Measurements from ENCODE around the gene MAGI2. TPM values are rescaled to one million over a fixed set of nuclear protein-coding genes. Genes with fewer than 3 reads are reported as not detected.

Gene MAGI2
- total RNA-seq, 1 experiment from 2014 or later = 14.3 TPM

GRCh38 chr7:78862411-78862900, 591.0 kb downstream of the MAGI2 start:
- H3K27me3 Mint-ChIP-seq (ENCODE audit: low read depth) = no peaks in the 10 kb centered on the region; the same call in 1 of the 2 replicates
- no peak overlapping the region for H2AFZ ChIP-seq (ENCODE audit: low read length)
- H3K4me1 Mint-ChIP-seq = peaks cover 0 to 6% of the 10 kb centered on the region in 2 experiments; a peak in 2 of 4 replicates

More at GRCh38 chr7:78862411-78862900, 591.0 kb downstream of the MAGI2 start:
- H3K9me3 ChIP-seq (ENCODE audit: control insufficient read depth, low read depth, low read length) = no peaks in the 10 kb centered on the region
- no peaks in the 10 kb centered on the region for H3K79me1 ChIP-seq (ENCODE audit: insufficient read depth, low read depth, low read length, poor library complexity, severe bottlenecking)
- Mint-ChIP-seq H3K27ac (no peak overlapping the region), H3K4me3 (no peak overlapping the region), H3K36me3 (ENCODE audit: insufficient read depth in 1 of 3, low read depth in 3 of 3) (peaks cover 3 to 6% (median 5%) of the 10 kb centered on the region in 3 experiments; a peak in 4 of 7 replicates), H3K9me3 (peaks cover 3 to 6% of the 10 kb centered on the region in 2 experiments; a peak in 4 of 5 replicates)
- no peak overlapping the region for H2BK12ac ChIP-seq (ENCODE audit: insufficient read length, low read depth, low read length)
- no peak overlapping the region for H4K91ac ChIP-seq (ENCODE audit: insufficient read length, low read depth, low read length)
- no peak overlapping the region for H4K5ac ChIP-seq (ENCODE audit: insufficient read length, low read depth, low read length)
- H2AK5ac ChIP-seq (ENCODE audit: insufficient read length, low read length) = no peak overlapping the region
- no peak overlapping the region for H3K18ac ChIP-seq (ENCODE audit: insufficient read length, low read depth, low read length)
- no peak overlapping the region for H3K14ac ChIP-seq (ENCODE audit: insufficient read depth, low read length)
- H4K20me1 ChIP-seq (ENCODE audit: control insufficient read depth, insufficient read depth, insufficient read length) = no peaks in the 10 kb centered on the region
- H3K4me1 ChIP-seq (ENCODE audit: insufficient read depth, low read length) = no peaks in the 10 kb centered on the region
- H2BK20ac ChIP-seq (ENCODE audit: low read depth, low read length, poor library complexity, severe bottlenecking) = no peak overlapping the region
- TF ChIP-seq, protein P1, sequence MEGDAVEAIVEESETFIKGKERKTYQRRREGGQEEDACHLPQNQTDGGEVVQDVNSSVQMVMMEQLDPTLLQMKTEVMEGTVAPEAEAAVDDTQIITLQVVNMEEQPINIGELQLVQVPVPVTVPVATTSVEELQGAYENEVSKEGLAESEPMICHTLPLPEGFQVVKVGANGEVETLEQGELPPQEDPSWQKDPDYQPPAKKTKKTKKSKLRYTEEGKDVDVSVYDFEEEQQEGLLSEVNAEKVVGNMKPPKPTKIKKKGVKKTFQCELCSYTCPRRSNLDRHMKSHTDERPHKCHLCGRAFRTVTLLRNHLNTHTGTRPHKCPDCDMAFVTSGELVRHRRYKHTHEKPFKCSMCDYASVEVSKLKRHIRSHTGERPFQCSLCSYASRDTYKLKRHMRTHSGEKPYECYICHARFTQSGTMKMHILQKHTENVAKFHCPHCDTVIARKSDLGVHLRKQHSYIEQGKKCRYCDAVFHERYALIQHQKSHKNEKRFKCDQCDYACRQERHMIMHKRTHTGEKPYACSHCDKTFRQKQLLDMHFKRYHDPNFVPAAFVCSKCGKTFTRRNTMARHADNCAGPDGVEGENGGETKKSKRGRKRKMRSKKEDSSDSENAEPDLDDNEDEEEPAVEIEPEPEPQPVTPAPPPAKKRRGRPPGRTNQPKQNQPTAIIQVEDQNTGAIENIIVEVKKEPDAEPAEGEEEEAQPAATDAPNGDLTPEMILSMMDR (conservative IDR thresholded peaks at IDR 0.05) = no peak
- no peak overlapping the region for H3K4ac ChIP-seq (ENCODE audit: low read depth, low read length)
- no peak overlapping the region for H3T11ph ChIP-seq (ENCODE audit: low read length)
- H3K23ac ChIP-seq (ENCODE audit: insufficient read length, low read depth, low read length) = no peak overlapping the region
- H2BK15ac ChIP-seq (ENCODE audit: low read depth, low read length) = no peak overlapping the region
- DNase-seq = no peak
- no peaks in the 10 kb centered on the region for H3K27me3 ChIP-seq (ENCODE audit: insufficient read depth, low read length)
- H3K23me2 ChIP-seq (ENCODE audit: insufficient read length, low read depth, low read length, poor library complexity, severe bottlenecking) = no peaks in the 10 kb centered on the region
- WGBS (ENCODE audit: extremely low coverage, insufficient read length, low lambda C conversion rate) = no CpG with 5 or more reads among the region's 3 CpGs
- no peak overlapping the region for H3K27ac ChIP-seq (ENCODE audit: insufficient read length, low read depth, low read length)
- no peak overlapping the region for H2BK120ac ChIP-seq (ENCODE audit: low read depth, low read length, poor library complexity, severe bottlenecking)
- no peak overlapping the region for H2BK5ac ChIP-seq (ENCODE audit: insufficient read length, low read length)
- no peak overlapping the region for H4K8ac ChIP-seq (replicated peaks; ENCODE audit: insufficient read length, low read depth, low read length)
- H3K9ac ChIP-seq (ENCODE audit: extremely low read depth, insufficient read length, low read length) = no peak overlapping the region
- H3K4me2 ChIP-seq (ENCODE audit: insufficient read depth, insufficient read length, low read length) = no peak overlapping the region
- no peaks in the 10 kb centered on the region for H3K79me2 ChIP-seq (ENCODE audit: insufficient read depth, low read length)
- H3K56ac ChIP-seq (ENCODE audit: insufficient read length, low read depth, low read length) = no peak overlapping the region
